GM21786 (cell line): ENCODE measurements around the gene CLCA1.

Source experiments
- ATAC-seq: cut with Tn5 transposase; IDR thresholded peaks from one replicate; pipeline ENCODE4 v1.9.1; 2021; ENCODE audit not compliant: unreplicated experiment

CLCA1 gene

DNA sequence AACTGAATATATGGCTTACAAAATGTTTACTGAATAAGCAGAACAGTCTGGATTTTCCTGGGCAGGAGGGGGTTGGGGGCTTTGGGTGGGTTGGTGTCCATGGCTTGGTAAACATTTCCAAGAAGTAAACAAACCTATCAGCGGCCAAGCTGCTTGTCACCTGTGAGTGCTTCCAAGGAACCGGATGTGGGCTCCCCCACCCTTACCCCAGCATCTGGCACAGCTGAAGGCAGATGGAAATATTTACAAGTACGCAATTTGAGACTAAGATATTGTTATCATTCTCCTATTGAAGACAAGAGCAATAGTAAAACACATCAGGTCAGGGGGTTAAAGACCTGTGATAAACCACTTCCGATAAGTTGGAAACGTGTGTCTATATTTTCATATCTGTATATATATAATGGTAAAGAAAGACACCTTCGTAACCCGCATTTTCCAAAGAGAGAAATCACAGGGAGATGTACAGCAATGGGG is at the start of gene CLCA1:
Gene CLCA1 (plus strand): TSS at position 427 of the 477 bp plus-strand sequence. CDS start 45 bp downstream, at position 472.
- ATAC-seq: no peak

GRCh38 chr1:86419277-86419903 is 49.3 kb upstream of the CLCA1 start:
- peak; percentile 82 for ATAC-seq

- ATAC-seq: no peak
Measured at GRCh38 chr1:86421601-86422280, 47.0 kb upstream of the CLCA1 start.

DNA sequence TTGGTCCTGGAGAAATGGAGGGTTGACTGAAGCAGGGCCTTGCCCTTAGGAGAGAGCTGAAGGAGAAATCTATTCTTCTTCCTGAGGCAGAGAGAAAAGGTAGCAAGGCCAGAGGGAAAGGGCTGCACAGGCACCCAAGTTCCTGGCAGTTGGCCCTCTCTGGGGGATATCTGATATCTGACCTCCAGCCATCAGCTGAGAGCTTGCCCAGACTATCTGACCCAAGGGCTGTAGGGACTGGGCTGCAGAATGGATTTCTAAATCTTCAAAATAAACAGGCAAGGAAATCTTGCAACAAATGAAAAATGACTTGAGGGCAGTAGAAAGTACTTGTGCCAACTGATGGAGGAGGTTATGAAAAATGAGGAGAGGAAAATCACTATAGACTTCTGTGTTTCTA is 45.3 kb upstream of the CLCA1 start:
- no peak for ATAC-seq

GRCh38 chr1:86423873-86424272 is 44.9 kb upstream of the CLCA1 start, which contains the start of gene CLCA2:
TSS of gene CLCA2 (plus strand) at chr1:86424171. CDS start at chr1:86424248, 77 bp downstream.
- ATAC-seq: no peak

DNA sequence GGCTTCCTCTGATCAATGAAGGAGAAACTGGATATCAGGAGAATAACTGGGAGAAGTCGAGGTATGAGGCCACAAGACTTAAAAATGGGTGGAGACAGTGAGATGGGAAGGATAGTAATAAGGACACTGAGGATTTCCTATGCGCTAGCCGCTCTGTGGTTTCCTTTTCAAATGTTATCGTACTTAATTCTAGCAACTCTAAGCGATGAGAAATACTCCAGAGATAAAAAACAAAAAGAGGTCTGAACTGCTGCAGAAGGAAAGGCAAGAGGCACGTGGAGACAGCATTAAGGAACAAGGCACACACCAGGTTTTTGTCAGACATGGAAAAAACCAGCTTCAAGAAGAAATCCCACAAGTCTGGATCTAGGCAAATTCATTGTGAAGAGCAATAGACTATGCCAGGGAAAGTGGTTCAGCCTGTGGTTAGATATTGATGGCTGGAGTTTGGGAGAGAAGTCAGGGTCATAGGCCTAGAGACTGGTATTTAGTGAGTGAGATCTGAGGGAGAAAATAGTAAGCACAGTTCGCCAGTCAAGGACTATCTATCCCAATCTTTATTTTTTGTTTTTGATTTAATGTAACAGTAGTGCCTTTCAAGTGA is 39.5 kb upstream of the CLCA1 start:
- ATAC-seq: no peak

- no peak for ATAC-seq
Measured at GRCh38 chr1:86429835-86430234, 38.9 kb upstream of the CLCA1 start.

DNA sequence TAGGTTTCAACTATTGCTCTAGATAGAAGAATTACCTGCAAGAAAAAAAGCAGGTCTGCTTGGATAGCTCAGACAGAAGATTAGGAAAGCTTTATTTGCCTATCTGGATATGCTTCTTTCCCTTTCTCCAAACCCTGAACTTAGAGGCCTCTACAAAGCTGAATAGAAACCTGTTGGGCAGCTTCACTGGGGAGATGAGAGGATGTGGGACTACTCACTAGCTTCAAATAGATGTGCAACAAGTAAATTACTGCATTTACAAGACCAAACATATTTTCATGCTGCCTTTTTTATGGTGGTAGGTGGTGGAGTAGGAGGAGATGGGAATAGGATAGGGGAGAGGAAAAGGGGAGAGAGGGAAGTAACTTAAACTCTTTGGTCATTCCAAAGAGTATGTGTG is 38.4 kb upstream of the CLCA1 start:
- no peak for ATAC-seq

GRCh38 chr1:86434059-86434458 is 34.7 kb upstream of the CLCA1 start:
- no peak for ATAC-seq

GRCh38 chr1:86435327-86435726 is 33.4 kb upstream of the CLCA1 start:
- no peak for ATAC-seq

GRCh38 chr1:86436041-86436440 is 32.7 kb upstream of the CLCA1 start:
- ATAC-seq: no peak

- no peak for ATAC-seq
Measured at GRCh38 chr1:86441581-86441980, 27.1 kb upstream of the CLCA1 start.

GRCh38 chr1:86441997-86442396 is 26.7 kb upstream of the CLCA1 start:
- no peak for ATAC-seq

DNA sequence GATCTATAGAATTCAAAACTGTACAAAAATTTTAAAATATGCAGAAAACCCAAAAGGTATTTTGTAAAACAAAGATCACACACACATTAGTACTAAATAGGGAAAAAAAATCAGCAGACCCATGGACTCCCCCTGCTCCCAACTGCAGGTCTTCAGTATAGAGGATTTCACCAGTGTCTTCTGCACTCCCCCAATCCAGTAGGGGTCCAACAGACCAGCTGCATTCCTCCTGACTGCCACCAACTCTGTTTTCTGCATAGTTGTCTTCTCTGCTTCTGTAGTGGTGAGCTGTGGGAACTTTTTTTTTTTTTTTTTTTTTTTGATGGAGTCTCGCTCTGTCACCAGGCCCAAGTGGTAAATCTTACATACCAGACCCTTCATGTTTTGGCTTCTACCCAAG is 22.8 kb upstream of the CLCA1 start:
- no peak for ATAC-seq

GRCh38 chr1:86447198-86447790 is 21.4 kb upstream of the CLCA1 start:
- no peak for ATAC-seq

- no peak for ATAC-seq
Measured at GRCh38 chr1:86448670-86449069, 20.1 kb upstream of the CLCA1 start.

- no peak for ATAC-seq
Measured at GRCh38 chr1:86449103-86449502, 19.6 kb upstream of the CLCA1 start.

GRCh38 chr1:86450847-86451246 is 17.9 kb upstream of the CLCA1 start:
- no peak for ATAC-seq

- no peak for ATAC-seq
Measured at GRCh38 chr1:86453664-86454063, 15.1 kb upstream of the CLCA1 start.

GRCh38 chr1:86455073-86455472 is 13.7 kb upstream of the CLCA1 start:
- ATAC-seq: no peak

GRCh38 chr1:86460998-86461397 is 7.7 kb upstream of the CLCA1 start:
- ATAC-seq: no peak

DNA sequence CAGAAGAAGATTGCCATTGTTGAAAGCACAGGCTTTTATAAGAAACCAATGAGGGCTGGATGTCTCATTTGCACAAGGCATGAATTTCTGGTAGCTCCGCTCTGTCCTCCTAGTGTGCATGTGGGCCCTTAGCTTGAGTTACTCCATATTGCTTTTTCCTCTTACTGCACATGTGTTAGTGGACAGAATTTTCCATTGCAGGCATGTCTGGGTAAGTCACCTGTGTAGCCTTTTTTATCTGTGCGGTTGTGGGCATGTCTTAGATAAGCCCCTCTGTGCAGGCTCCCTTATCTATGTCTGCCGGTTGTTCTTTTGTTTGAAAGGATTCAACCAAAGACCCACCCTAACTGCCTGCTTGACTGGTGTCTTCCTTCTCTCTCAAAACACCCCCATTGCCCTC is 7.2 kb upstream of the CLCA1 start:
- ATAC-seq: no peak
